ENCODE measurements around the gene OSBPL8. TPM values are rescaled to one million over a fixed set of nuclear protein-coding genes. Genes with fewer than 3 reads are reported as not detected.

OSBPL8 gene
- total and polyA plus RNA-seq, 2 of the 8 experiments (the other 6 are each of a cell fraction or from before 2014, with no cell fraction given) = 10.9 to 81.1 TPM

- WGBS, 2 experiments (ENCODE audit: extremely low coverage in 1 of 2, insufficient coverage in 1 of 2, insufficient read length in 1 of 2, insufficient replicate concordance in 2 of 2, low coverage in 1 of 2, low lambda C conversion rate in 2 of 2, missing lambda C conversion rate in 1 of 2) = 94% methylated on average over 2 of the region's 2 CpGs; no CpG with 5 or more reads in 1 of the 2 experiments
- no peaks in the 10 kb centered on the region for H3K23me2 ChIP-seq (ENCODE audit: low read depth, low read length)
- peaks cover 0 to 10% (median 3%) of the 10 kb centered on the region in 4 experiments; a peak in 5 of 7 replicates for H3K4me1 ChIP-seq (replicated peaks in 1 of 4; ENCODE audit: control insufficient read depth in 3 of 4, insufficient read depth in 4 of 4, low read length in 3 of 4)
These were observed 5.0 kb downstream of the OSBPL8 start for GRCh38 chr12:76554405-76555230.

More at GRCh38 chr12:76554405-76555230, 5.0 kb downstream of the OSBPL8 start:
- Histone ChIP-seq H4K91ac (replicated peaks; ENCODE audit: insufficient read length, low read length) (no peak overlapping the region), H2BK120ac (replicated peaks; ENCODE audit: low read depth, low read length) (no peak overlapping the region), H3K23ac (ENCODE audit: insufficient read length) (no peak overlapping the region), H3K27ac (ENCODE audit: low read depth, low read length) (no peak overlapping the region), H3K79me1 (ENCODE audit: low read depth, low read length) (peaks cover 2% of the 10 kb centered on the region; the same call in 1 of the 2 replicates), H3K18ac (ENCODE audit: extremely low read depth, low read length) (no peak overlapping the region), H3K4me3 (ENCODE audit: extremely low read depth in 1 of 4, insufficient read depth in 2 of 4, low read depth in 3 of 4, low read length in 4 of 4) (no peak overlapping the region), H3K9me3 (ENCODE audit: insufficient read depth in 2 of 2, low read depth in 1 of 2, low read length in 1 of 2) (no peaks in the 10 kb centered on the region), H4K8ac (ENCODE audit: extremely low read depth, insufficient read depth, low read length) (no peak overlapping the region), H3K27me3 (replicated peaks in 1 of 4; ENCODE audit: control insufficient read depth in 3 of 4, extremely low read depth in 1 of 4, insufficient read depth in 3 of 4, low read length in 3 of 4) (no peaks in the 10 kb centered on the region), H3K9ac (replicated peaks in 1 of 4; ENCODE audit: extremely low read depth in 1 of 4, low read depth in 3 of 4, low read length in 3 of 4) (no peak overlapping the region), H2AFZ (ENCODE audit: low read length) (no peak overlapping the region), H2BK15ac (ENCODE audit: low read length) (no peak overlapping the region), H4K5ac (ENCODE audit: insufficient read length, low read depth, low read length) (no peak overlapping the region), H4K20me1 (replicated peaks in 1 of 2; ENCODE audit: control insufficient read depth in 1 of 2, insufficient read depth in 2 of 2, low read length in 2 of 2) (peaks cover 2 to 6% of the 10 kb centered on the region in 2 experiments), H2BK20ac (ENCODE audit: low read length) (no peak overlapping the region), H2AK5ac (ENCODE audit: low read depth, low read length) (no peak overlapping the region), H3K79me2 (ENCODE audit: control insufficient read depth in 1 of 2, insufficient read depth in 2 of 2, low read length in 2 of 2) (peaks cover 0 to 86% of the 10 kb centered on the region in 2 experiments; a peak in 2 of 4 replicates), H2BK12ac (ENCODE audit: low read depth, low read length) (no peak overlapping the region), H3K56ac (replicated peaks; ENCODE audit: insufficient read length, low read depth, low read length) (no peak overlapping the region), H2BK5ac (ENCODE audit: low read depth, low read length) (no peak overlapping the region), H3K4ac (replicated peaks; ENCODE audit: insufficient read length, low read depth, low read length) (no peak overlapping the region), H3K4me2 (ENCODE audit: insufficient read depth in 1 of 2, low read depth in 2 of 2, low read length in 2 of 2) (no peak overlapping the region), H3K36me3 (ENCODE audit: control insufficient read depth in 2 of 4, insufficient read depth in 4 of 4, low read length in 3 of 4) (no peaks in the 10 kb centered on the region), H3K14ac (ENCODE audit: insufficient read length) (no peak overlapping the region)
- POLR2A ChIA-PET (ENCODE audit: partially characterized antibody) = interaction anchor here (1.1 kb wide), 1 partner anchor 17 kb away, joined by 3 read pairs; no protein-coding TSS in a partner anchor
- no peak for FAIRE-seq
- TF ChIP-seq SIRT6 (IDR thresholded peaks at IDR 0.05; ENCODE audit: low read length) (no peak), EP300 (IDR thresholded peaks at IDR 0.05; ENCODE audit: borderline replicate concordance in 1 of 2, low read depth in 2 of 2, low read length in 2 of 2) (no peak), SIX5 (IDR thresholded peaks at IDR 0.05; ENCODE audit: low read depth, low read length) (no peak), BRCA1 (IDR thresholded peaks at IDR 0.05; ENCODE audit: low read depth, low read length) (no peak), TAF7 (optimal IDR thresholded peaks at IDR 0.05; ENCODE audit: borderline replicate concordance, low read depth, low read length) (no peak)
- DNase-seq (ENCODE audit: low read depth in 1 of 2, low spot score in 2 of 2) = no peak
- CTCF ChIA-PET (ENCODE audit: partially characterized antibody) = interaction anchor here (0.7 to 1.4 kb wide), 3 partner anchors 100 to 147 kb away, joined by 3 to 9 read pairs (median 3); no protein-coding TSS in a partner anchor

All from H1 (cell line).